ENCODE measurements around the gene EPB41L4A.

Gene EPB41L4A

DNA sequence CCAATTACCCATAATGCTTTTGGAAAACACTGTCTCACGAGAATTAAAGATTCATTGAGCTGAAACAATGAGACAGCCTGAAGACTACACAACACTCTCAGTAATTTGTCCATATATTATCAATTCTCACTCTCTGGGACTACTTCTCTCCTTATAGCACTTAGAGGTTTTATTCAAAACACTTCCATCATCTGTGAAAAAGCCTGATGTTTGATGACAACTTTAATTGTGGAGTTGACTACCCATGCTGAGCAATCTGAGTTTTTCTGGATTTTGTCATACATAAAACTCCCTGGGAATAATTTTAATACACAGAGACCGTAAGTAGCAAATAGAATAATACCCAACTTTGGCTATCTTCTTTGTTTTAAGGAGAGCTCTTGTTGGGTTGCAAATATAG lies 305.5 kb downstream of the EPB41L4A start:
- TF ChIP-seq, protein P1, sequence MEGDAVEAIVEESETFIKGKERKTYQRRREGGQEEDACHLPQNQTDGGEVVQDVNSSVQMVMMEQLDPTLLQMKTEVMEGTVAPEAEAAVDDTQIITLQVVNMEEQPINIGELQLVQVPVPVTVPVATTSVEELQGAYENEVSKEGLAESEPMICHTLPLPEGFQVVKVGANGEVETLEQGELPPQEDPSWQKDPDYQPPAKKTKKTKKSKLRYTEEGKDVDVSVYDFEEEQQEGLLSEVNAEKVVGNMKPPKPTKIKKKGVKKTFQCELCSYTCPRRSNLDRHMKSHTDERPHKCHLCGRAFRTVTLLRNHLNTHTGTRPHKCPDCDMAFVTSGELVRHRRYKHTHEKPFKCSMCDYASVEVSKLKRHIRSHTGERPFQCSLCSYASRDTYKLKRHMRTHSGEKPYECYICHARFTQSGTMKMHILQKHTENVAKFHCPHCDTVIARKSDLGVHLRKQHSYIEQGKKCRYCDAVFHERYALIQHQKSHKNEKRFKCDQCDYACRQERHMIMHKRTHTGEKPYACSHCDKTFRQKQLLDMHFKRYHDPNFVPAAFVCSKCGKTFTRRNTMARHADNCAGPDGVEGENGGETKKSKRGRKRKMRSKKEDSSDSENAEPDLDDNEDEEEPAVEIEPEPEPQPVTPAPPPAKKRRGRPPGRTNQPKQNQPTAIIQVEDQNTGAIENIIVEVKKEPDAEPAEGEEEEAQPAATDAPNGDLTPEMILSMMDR (IDR thresholded peaks at IDR 0.05): no peak
- Histone ChIP-seq H3K27ac (no peak overlapping the region), H3K4me2 (ENCODE audit: low read length) (no peak overlapping the region), H2AFZ (no peak overlapping the region), H3K4me1 (no peaks in the 10 kb centered on the region), H3K36me3 (ENCODE audit: control insufficient read depth, insufficient read depth, low read length) (no peaks in the 10 kb centered on the region), H3K79me2 (no peaks in the 10 kb centered on the region), H3K27me3 (ENCODE audit: control insufficient read depth, insufficient read depth, low read length) (no peaks in the 10 kb centered on the region), H3K9ac (no peak overlapping the region), H3K4me3 (ENCODE audit: low read depth, low read length) (no peak overlapping the region), H3K9me3 (ENCODE audit: control insufficient read depth, low read length) (no peaks in the 10 kb centered on the region)

Measured in parathyroid adenoma (tissue), 2 donors.